Activated T-helper 1 cell treated with anti-CD3 and anti-CD28 coated beads, Interleukin-2, amount 50 U/mL, for 16 hours (primary cell): ENCODE data around the gene TNFRSF13B.
"Not testable (repeated sequence)": the region's sequence is repeated elsewhere in the genome, so short reads cannot be mapped to it uniquely, and the experiment has no call there.

Source experiments
- DNase-seq, 2 donors: peaks; one replicate each; pipeline ENCODE4 v3.0.0-alpha.2; 2020; ENCODE audit warnings: low read depth in 1 of 2, low spot score in 1 of 2

Gene TNFRSF13B

DNA sequence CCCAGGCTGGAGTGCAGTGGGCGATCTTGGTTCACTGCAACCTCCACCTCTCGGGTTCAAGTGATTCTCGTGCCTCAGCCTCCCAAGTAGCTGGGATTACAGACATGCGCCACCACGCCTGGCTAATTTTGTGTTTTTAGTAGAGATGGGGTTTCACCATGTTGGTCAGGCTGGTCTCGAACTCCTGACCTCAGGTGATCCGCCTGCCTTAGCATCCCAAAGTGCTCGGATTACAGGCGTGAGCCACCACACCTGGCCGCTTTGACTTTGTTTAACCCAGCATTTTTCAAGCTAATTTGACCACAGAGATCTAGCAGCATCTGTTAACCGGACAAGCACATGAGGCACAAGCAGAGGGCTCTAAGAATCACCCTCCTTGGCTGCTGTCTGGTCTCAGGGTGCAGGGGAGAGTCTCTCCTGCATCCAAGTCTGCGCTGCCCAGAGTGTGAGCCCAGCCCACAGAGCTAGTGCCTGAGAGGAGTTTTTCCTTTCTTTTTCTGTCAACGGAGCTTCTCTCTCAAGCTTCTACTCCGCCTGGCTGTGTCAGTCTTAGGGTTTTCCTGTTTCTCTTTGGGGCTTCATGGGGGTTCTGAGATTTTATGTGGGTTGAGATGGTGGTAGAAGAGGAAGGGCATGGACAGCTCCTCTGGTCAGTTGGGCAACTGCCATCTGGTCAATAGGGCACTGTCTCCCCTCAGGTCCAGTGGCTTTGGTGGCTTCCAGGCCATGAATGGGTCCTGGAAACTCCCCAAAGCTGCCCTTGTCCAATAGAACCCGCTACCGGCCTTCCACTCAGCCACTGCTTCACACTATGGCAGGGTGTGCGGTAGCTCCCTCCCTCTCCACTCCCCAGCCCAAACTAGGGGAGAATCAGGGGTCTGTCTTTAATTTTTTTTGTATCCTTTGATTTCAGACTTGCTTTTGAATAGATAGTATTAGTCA, 59.6 kb downstream of the TNFRSF13B start:
- DNase-seq = no peak

DNA sequence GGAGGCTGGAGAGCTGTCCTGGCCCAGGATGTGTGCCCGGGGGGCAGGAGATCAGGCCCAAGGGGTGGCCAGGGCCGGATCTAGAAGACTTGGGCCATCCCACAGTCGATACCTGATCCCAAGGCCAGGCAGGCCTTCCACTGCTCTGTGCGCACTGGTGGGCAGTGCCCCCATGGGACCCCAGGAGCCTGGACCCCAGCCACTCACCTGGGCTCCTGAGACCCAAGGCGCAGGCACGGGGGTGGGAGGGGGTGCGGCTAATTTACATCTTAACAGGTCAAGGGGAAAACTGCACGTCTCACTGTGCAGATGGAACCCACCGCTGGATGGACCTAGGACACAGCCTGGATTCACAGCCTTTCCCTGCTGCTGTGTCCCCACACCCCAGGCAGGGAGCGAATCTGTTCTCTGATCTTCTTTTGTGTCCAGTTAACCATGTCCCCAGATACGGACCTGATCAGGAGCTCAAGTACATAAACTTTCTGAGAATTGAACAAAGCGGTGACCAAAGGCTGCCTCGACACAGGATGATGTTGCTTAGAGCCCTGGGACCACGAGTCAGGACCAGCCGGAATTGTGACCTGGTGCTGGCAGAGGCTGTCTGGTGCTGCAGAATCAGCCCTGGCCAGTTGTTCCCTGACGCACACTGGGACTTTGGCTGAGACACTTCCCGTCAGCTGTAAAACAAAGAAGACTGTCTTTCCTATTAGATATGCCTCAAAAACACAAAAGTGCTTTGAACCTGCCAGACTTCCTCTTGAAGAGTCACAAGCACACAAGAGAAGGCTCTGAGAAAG, 60.6 kb downstream of the TNFRSF13B start:
- DNase-seq = no peak

DNA sequence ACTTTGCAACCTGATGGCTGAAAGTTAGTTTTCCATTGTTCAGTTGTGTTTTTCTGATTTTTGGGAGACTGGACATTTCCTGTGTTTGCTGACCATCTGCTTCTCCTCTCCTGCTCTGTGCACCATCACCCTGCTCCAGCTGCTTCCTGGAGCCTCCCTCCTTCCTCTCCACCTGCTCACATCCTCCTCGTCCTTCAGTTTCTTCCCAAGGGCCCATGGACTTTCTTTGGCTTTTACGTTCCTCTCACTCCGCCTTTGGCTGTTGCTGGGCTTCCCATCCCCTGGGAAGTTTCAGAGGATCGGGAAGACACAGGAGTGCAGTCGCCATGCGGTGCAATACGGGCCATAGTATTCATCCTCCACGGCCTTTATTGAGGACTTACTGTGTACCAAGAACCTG, 61.6 kb downstream of the TNFRSF13B start:
- no peak for DNase-seq

DNA sequence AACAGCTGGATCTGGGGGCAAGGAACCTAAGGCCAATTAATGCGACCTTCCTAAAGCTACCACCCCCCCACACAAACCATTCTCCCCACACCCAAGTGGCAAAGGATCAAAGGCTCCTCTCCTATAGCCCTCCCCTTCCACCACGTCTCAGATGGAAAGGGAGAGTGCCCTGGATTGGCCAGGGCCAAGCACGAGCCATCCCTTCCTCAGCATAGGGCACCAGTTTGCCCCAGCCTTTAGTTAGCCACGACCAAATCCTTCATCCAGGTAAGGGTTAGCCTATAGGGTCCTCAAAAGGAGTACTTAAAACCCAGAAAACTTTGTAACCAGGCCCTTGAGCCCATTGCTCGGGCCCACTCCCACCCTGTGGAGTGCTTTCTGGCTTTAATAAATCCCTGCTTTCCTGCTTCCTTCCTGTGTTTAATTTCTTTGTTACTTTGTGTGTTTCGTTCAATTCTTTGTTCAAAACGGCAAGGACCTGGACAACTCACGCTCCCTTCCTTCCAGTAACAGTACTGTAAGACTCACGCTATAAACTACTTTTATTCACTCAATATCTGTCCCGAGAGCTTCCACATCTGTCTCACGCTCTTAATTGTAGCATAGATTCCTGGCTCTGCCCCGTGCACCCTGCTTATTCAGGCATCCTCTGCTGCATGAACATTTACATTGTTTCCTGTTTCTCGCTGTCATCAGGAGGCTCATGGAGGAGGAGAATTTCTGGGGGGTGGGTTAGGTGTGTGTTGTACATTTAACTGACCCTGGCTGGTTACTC, 62.3 kb downstream of the TNFRSF13B start:
- DNase-seq = no peak

GRCh38 chr17:16908273-16908672, 63.6 kb downstream of the TNFRSF13B start:
- no peak for DNase-seq

DNA sequence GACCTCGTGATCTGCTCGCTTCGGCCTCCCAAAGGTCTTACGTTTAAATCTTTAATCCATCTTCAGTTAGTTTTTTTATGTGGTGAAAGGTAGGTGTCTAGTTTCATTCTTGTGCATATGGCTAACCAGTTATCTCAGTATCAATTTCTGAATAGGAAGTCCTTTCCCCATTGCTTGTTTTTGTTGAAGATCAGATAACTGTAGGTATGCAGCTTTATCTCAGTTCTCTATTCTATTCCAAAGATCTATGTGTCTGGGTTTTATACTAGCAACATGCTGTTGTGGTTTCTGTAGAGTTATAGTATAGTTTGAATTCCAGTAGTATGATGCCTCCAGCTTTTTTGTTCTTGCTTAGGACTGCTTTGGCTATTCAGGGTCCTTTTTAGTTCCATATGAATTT, 65.2 kb downstream of the TNFRSF13B start:
- DNase-seq = no peak

DNA sequence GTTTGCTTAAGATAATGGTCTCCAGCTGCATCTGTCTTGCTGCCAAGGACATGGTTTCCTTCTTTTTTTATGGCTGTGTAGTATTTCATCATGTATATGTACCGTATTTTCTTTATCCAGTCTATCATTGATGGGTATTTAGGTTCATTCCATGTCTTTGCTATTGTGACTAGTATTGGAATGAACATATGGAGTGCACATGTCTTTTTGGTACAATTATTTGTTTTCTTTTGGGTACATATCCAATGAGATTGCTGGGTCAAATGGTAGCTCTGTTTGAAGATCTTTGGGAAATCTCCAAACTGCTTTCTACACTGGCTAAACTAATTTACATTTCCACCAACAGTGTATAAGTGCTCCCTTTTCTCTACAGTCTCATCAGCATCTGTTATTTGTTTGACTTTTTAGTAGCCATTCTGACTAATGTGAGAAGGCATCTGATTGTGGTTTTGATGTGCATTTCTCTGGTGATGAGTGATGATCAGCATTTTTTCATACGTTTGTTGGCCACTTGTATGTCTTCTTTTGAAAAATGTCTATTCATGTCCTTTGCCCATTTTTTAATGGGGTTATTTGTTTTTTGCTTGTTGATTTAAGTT, 66.2 kb downstream of the TNFRSF13B start:
- no peak for DNase-seq

DNA sequence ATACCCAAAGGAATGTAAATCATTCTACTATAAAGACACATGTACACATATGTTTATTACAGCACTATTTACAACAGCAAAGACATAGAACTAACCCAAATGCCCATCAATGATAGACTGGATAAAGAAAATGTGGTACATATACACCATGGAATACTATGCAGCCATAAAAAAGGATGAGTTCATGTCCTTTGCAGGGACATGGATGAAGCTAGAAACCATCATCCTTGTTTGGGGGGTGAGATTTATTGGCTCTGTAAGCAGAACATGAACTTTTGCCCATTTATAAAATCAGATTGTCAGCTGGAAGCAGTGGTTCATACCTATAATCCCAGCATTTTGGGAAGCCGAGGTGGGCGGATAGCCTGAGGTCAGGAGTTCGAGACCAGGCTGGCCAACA, 68.8 kb downstream of the TNFRSF13B start:
- DNase-seq = not testable (repeated sequence)

GRCh38 chr17:16900288-16900882, 71.5 kb downstream of the TNFRSF13B start:
- no peak for DNase-seq

DNA sequence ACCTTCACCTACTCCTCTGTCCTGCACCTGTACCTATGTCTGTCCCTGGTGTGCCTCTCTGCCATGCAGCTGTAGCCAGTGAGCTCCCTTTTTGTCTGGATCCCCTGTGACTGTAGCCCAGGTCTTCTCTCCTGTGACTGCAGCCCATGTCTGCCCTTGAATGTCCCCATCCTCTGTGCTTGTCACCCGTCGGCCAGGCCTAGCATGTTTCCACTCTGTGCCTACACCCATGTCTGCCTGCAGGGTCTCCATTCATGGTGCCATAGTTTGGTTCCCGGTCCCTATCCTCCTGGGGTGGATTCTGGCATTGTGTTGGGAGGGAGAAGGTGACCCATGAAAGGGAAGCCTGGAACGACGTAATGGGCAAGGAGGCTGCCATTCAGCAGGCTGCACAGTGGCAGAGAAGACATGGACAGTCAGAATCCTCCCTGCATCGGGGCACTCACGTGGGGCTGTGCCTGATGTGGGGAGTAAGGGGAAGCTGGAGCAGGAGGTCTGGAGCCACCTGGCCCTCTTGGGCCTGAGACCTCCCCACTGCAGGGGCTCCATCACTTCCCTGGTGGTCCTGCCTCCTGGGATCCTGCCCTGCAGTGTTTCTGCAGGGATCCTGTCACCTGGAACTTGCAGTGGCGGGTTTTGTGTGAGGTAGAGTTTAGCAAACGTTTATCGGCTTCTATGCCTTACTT, 74.6 kb downstream of the TNFRSF13B start:
- not testable (repeated sequence) for DNase-seq

- DNase-seq = not testable (repeated sequence)
These were observed 75.7 kb downstream of the TNFRSF13B start for GRCh38 chr17:16896235-16896634.

DNA sequence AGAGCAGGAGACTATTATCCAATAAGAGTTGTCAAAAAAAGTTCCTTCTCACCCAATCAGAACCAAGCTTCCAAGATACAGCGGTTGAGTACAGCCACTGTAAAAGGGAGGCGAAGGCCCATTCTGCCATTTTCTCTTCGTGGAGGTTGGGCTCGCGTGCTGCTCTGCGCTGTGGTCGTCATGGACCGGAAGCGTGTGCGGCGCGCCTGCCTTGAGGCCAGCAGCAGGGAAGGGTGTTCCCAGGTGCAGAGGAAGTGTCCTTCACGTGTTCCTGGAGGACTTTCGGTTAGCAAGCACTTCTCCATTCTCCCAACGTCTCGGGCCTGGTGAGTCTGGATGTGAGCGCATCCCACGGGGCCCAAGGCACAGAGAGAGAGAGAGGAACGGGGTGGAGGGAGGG, 78.4 kb downstream of the TNFRSF13B start:
- not testable (repeated sequence) for DNase-seq

GRCh38 chr17:16892876-16893454, 79.0 kb downstream of the TNFRSF13B start:
- DNase-seq = not testable (repeated sequence)

DNA sequence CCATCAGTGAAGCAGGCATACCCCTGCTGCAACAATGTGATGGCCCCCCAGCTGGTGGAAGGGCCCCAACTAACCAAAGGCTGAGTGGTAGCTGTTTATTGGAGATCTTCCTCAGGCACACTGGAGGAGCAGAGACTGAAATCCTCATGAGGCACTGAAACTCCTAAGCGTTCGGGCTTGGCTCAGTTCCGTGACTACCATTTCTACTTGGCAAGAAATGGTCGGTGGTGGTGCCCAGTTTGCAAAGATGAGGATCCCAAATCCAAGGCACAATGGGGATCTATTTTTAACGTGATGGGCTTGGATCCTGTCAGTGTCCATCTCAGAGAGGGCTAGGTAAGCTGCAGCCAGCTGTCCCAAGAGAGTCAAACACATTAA, 82.8 kb downstream of the TNFRSF13B start:
- no peak for DNase-seq
